Measurements from ENCODE around the gene MAPK8IP2.
"Not testable (repeated sequence)": the region's sequence is repeated elsewhere in the genome, so short reads cannot be mapped to it uniquely, and the experiment has no call there.

The MAPK8IP2 gene

DNA sequence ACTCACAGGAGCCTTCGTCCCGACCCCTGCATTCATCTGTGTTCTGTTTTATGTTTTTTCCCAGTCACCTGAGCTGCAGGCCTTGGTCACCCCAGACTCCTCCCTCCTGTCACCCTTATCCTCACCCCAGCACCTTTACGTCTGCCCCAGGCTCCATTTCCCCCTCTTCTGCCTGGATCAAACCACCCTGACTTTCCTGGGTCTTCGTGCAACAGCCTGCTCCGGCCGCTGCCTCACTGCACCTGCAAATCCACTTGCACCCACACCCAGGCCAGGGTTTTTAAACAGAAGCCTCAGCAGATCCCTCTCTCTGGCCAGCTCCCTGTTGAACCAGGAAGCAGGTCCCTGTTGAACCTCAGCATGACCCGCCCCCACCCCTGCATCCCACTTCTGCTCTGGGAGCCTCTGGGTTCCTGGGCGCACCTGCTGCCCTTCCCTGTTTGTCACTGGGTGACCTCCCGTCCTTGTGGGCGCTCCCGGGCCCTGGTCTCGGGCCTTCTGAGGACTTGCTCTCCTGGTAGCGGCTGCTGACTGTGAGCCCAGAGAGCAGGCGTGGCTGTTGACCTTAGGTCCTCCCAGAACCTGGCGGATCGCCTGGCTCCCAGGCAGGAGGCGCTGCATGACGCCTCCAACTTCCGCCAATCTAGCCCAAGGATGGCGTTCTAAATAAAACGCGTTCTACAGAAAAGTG is 12.8 kb downstream of the MAPK8IP2 start:
- Mint-ChIP-seq H3K4me1 (peaks cover 13% of the 10 kb centered on the region), H3K4me3 (no peak overlapping the region), H3K9me3 (no peaks in the 10 kb centered on the region), H3K27ac (no peak overlapping the region), H3K36me3 (no peaks in the 10 kb centered on the region), H3K27me3 (no peaks in the 10 kb centered on the region)

DNA sequence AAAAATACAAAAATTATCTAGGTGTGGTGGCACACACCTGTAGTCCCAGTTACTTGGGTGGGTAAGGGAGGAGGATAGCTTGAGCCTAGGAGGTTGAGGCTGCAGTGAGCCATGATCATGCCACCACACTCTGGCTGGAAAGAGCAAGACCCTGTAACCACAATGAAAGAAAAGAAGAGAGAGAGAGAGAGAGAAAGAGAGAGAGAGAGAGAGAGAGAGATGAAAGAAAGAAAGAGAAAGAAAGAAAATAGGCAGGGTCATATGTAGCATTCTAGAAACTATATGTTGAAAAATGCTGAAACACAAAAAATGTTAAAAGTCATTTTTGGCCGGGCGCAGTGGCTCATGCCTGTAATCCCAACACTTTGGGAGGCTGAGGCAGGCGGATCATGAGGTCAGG is 13.7 kb downstream of the MAPK8IP2 start:
- H3K9me3 Mint-ChIP-seq, H3K27me3 Mint-ChIP-seq, H3K4me3 Mint-ChIP-seq, H3K36me3 Mint-ChIP-seq: not testable (repeated sequence)
- H3K4me1 Mint-ChIP-seq, result peaks cover 13% of the 10 kb centered on the region
- H3K27ac Mint-ChIP-seq, result peak overlapping the region; percentile 23

DNA sequence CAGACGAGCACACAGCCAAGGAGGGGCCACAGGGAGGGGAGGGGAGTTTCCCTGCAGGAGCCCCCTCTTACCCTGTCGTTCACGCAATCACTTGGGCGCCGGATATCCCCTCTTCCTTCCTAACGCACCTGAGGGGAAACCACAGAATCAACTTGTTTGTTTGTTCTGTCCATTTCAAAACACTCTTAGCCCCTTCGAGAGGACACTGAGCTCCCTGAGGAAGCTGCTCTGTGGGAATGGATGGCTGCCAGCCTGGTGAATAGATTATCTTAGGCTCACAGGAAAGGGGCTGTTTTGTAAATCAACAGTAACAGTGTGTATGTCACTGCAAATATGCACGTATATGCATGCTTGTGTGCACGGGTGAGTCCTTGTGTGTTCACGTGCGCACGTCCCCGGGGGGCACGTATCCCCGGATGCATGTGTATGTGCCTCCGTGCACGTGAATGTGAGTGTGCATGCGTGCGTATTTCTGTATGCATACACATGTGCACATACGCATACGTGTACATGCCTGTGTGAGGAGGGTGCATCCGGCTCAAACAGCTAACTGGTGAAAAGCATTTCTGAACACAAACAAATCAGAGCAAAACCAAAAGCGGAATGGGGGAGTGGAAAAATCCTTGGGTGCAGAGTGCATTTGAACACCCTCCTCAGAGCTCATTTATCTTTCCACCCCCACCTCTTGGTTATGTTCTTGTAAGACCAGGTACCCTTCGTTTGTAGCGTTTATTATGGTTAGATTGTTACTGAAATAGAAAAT is 20.2 kb downstream of the MAPK8IP2 start:
- H3K9me3 Mint-ChIP-seq, result no peaks in the 10 kb centered on the region
- no peaks in the 10 kb centered on the region for H3K27me3 Mint-ChIP-seq
- H3K4me1 Mint-ChIP-seq, result peaks cover 33% of the 10 kb centered on the region
- peak overlapping the region; percentile 95 for H3K27ac Mint-ChIP-seq
- peak overlapping the region; percentile 92 for H3K4me3 Mint-ChIP-seq
- H3K36me3 Mint-ChIP-seq, result no peaks in the 10 kb centered on the region

DNA sequence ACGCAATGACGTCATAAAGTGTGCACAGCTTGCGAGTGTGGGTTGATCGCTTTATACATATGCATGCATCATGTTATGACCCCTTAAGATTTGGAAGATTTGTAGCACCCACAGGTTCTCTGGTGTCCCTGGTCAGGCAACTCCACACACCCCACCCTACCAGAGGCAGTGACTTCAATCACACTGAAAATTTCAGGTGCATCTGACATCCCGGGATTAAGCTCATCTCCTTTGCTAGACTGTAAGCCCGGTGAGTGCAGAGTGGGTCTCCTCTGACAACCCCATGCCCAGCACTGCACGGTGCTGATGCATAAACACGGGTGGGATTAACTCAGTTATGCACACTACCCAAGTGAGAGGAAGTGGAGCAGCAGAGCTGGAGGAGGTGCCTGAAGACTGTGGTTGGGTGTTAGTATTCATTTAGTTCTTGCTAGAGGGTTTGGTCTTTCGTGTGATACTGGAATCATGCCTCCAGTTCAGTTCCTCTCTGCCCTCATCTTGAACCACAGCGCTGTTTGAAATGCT is 20.8 kb downstream of the MAPK8IP2 start:
- Mint-ChIP-seq H3K27me3 (no peaks in the 10 kb centered on the region), H3K9me3 (no peaks in the 10 kb centered on the region), H3K27ac (peak overlapping the region; percentile 95), H3K4me3 (peak overlapping the region; percentile 92), H3K36me3 (no peaks in the 10 kb centered on the region), H3K4me1 (peaks cover 34% of the 10 kb centered on the region)

DNA sequence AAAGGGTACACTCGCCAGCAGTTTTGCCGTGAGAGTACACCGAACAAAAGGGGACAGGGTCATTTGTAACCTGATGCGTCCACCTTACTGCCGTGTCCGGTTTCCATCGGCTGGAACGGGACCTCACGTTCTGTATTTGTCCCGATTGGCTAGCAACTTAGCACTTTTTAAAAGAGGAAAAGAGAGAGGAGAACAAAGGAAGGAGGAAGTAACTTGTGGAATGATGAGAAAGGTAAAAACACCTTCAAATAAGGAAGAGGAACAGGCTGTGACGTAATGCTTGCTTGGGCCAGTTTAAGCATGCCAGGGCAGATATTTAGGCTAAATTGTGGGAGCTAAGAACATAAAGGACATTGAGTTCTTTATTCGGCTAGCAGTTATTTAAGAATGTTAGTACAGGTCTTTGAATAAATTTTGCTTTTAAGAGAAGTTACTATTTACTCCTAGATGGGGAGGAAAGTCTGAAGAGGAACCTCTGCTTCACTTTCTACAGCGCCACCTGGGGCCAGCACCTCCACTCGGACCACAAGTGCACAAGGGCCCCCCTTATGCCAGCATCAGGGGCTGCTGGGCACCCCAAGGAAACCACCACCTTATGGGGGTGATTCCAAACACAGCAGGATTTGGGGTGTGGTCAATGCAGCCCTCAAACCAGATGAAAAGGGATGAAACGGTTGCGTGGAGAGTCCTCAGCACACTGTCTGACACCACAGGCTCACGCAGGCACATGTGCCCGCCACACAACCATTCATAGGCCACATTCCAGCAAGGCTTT is 21.5 kb downstream of the MAPK8IP2 start:
- Mint-ChIP-seq H3K27ac (peak overlapping the region; percentile 95), H3K4me3 (peak overlapping the region; percentile 92), H3K27me3 (no peaks in the 10 kb centered on the region), H3K4me1 (peaks cover 37% of the 10 kb centered on the region), H3K36me3 (no peaks in the 10 kb centered on the region), H3K9me3 (no peaks in the 10 kb centered on the region)

DNA sequence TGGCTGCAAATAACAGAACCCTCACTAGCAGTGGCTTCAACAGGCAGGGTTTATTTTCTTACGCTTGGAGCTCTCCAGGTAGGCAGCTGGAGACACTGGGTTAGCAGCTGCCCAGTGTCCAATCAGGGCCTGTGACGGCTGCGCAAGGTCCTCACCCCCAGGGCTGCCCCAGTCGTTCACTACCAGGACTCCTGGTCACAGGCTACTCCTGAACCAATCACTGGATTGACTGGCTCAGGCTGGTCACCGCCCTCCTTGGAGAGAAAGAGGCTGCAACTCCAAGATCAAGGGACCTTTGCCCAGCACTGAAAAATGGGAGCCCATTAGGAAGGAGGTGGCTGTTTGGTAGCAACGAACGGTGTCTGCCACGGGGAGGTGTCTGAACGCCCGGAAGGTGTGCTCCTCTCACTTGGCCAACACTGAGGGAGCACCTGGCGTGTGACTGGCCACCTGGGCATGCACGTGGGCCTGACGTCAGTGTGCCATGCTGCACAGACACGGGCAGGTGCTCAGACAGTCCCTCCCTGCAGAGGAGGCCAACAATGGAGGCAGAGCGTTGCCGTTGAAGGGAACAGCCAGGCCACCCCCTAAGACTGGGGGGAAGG is 22.2 kb downstream of the MAPK8IP2 start:
- Mint-ChIP-seq H3K9me3 (no peaks in the 10 kb centered on the region), H3K4me3 (no peak overlapping the region), H3K36me3 (no peaks in the 10 kb centered on the region), H3K27ac (no peak overlapping the region), H3K27me3 (no peaks in the 10 kb centered on the region), H3K4me1 (peaks cover 37% of the 10 kb centered on the region)

DNA sequence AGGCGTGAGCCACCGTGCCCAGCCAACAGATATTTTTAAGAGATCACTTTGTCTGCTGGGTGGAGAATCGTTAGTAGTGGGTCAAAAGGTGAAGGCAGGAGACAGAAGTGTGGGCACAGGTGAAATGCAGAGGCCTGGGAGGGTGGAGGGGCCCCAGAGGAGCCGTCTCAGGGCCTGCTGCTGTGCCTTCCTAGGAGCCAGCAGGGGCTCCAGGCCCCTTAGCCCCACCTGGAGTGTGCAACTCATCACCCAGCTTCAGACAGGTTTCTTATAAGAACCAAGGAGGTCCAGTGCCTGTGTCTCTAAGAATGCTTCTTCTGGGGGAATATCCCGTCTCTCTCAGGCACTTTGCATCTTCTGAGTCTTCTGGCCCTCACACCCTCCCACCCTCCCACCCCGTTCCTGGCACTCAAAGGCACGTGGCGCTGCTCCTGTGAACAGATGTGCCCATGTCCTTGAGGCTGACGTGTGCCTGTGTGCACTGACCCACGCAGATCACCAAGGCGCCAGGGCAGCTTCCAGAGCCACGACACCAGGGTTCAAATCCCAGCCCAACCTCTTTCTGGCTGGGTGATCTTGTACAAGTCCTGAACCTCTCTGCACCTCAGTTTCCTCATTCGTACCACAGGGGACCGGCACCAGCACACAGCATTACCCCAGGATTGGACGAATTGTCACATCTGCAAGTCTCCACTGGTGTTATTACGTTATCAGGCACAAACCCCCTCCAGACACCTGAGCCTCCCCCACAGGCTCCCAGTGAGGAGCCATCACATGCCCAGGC is 23.9 kb downstream of the MAPK8IP2 start:
- Mint-ChIP-seq H3K4me3 (no peak overlapping the region), H3K9me3 (no peaks in the 10 kb centered on the region), H3K4me1 (peaks cover 48% of the 10 kb centered on the region), H3K27ac (no peak overlapping the region), H3K36me3 (no peaks in the 10 kb centered on the region), H3K27me3 (no peaks in the 10 kb centered on the region)

DNA sequence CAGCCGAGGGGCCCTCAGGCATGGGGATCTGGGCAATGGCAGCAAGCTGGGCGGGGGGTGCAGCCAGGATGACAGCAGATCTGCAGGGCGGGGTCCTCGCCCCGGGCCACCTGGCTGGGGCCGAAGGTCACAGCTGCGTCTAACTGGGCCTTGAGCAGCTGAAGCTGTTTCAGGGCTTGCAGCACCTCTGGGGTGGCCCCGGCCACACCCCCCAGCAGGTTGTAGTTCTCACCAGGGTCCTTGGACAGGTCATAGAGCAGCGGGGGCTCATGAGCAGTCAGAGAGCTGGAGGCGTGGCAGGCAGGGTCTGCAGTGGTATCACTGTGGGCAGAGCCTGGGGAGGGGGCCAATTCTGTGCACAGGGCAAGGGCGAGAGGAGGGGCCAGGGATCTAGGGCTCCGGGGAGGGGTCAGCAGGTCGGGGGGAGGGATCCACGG is 24.6 kb downstream of the MAPK8IP2 start:
- Mint-ChIP-seq H3K4me1 (peaks cover 49% of the 10 kb centered on the region), H3K4me3 (no peak overlapping the region), H3K27ac (no peak overlapping the region)

DNA sequence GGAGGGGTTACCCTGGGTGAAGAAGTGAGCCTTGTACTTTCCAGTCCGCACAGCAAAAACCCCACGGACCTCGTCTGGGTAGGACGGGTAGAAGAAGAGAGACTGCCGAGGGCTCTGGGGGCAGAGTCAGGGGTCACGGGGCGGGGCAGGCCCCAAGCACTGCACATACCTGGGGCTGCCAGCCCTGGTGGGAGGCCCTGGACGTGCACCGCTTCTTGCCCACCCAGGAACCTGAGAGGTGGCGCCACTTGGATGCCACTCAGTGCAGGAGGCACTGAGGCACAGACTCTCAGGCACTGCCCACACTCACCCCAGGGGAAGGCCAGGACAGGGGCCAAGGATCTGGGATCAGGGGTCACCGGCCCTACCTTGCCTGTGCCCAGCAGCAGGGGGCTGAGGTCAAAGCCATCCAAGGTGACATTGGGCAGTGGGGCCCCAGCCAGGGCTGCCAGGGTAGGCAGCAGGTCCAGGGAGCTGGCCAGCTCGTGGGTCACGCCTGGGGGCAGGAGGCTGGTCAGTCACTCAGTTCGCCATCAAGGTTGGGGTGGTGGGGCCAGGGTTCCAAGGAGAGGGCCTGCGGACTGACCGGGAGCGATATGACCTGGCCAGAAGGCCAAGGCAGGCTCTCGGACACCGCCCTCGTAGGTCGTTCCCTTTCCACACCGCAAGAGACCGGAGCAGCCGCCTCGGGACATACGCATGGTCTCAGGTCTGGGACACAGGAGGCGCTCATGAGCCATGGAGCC is 25.1 kb downstream of the MAPK8IP2 start:
- Mint-ChIP-seq H3K4me3 (no peak overlapping the region), H3K9me3 (no peaks in the 10 kb centered on the region), H3K4me1 (peaks cover 48% of the 10 kb centered on the region), H3K36me3 (no peaks in the 10 kb centered on the region), H3K27ac (no peak overlapping the region), H3K27me3 (no peaks in the 10 kb centered on the region)

More for the DNA sequence above, 24.6 kb downstream of the MAPK8IP2 start:
- Mint-ChIP-seq H3K27me3 (no peaks in the 10 kb centered on the region), H3K36me3 (no peaks in the 10 kb centered on the region), H3K9me3 (no peaks in the 10 kb centered on the region)

DNA sequence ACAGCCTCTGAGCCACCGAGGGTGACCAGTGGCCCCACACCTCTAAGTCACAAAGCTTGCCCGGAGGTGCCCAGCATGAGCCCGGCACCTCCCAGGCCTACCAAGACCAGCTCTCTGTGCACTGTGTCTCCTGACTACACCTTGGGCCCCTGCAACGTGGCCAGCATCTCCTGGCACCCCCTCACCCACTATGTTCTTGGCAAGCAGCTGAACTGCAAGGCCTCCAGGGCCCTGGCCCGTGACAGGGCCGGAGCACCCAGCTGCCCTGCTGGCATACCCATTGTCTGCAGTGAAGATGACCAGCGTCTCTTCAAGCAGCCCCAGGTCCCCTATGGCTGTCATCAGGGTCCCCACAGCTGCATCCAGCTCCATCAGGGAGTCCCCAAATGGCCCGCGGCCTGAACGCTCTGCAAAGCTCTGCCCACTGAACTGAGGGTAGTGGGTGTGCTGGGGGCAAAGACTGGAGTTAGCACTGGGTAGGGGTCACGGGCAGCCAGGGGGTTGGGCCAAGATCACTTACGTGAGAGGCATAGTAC is 25.8 kb downstream of the MAPK8IP2 start:
- H3K9me3 Mint-ChIP-seq, result no peaks in the 10 kb centered on the region
- H3K27ac Mint-ChIP-seq, result peak overlapping the region; percentile 17
- H3K27me3 Mint-ChIP-seq, result no peaks in the 10 kb centered on the region
- no peaks in the 10 kb centered on the region for H3K36me3 Mint-ChIP-seq
- peaks cover 42% of the 10 kb centered on the region for H3K4me1 Mint-ChIP-seq
- peak overlapping the region; percentile 74 for H3K4me3 Mint-ChIP-seq

DNA sequence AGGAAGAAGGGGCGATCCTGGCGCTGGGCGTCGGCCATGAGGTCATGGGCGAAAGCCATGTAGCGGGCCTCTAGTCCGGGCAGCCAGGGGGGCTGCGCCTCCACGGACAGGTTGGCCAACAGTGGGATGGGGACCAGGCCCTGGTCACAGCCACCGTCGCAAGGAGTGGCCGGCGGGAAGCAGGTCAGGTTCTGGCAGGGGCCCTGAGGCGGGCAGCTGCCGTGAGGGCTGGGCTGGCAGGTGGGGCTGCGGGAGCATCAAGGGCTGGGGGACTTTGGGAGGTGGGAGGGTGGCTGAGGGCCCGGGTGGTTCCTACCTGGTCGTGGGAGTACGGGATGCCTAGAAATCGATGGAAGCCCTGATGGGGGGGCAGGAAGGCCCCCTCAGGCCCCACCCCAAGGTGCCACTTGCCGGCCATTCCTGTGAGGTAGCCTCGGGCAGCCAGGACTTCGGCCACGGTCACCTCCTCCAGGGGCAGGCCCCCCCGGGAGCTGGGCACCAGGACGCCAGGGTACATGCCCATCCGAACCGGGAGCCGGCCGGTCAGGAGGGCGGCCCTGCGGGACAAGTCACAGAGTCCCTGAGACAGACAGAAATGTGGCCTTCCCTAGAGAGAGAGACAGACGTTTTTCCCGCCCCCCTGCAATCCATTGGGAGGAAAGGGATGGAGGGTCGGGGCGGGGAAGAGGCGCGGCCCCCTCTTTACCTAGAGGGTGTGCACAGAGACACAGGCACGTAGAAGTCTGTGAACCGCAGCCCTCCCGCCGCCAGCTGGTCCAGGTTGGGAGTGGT is 26.5 kb downstream of the MAPK8IP2 start:
- peak overlapping the region; percentile 81 for H3K4me3 Mint-ChIP-seq
- no peaks in the 10 kb centered on the region for H3K36me3 Mint-ChIP-seq
- peaks cover 35% of the 10 kb centered on the region for H3K4me1 Mint-ChIP-seq
- peak overlapping the region; percentile 68 for H3K27ac Mint-ChIP-seq
- no peaks in the 10 kb centered on the region for H3K27me3 Mint-ChIP-seq
- H3K9me3 Mint-ChIP-seq, result no peaks in the 10 kb centered on the region

DNA sequence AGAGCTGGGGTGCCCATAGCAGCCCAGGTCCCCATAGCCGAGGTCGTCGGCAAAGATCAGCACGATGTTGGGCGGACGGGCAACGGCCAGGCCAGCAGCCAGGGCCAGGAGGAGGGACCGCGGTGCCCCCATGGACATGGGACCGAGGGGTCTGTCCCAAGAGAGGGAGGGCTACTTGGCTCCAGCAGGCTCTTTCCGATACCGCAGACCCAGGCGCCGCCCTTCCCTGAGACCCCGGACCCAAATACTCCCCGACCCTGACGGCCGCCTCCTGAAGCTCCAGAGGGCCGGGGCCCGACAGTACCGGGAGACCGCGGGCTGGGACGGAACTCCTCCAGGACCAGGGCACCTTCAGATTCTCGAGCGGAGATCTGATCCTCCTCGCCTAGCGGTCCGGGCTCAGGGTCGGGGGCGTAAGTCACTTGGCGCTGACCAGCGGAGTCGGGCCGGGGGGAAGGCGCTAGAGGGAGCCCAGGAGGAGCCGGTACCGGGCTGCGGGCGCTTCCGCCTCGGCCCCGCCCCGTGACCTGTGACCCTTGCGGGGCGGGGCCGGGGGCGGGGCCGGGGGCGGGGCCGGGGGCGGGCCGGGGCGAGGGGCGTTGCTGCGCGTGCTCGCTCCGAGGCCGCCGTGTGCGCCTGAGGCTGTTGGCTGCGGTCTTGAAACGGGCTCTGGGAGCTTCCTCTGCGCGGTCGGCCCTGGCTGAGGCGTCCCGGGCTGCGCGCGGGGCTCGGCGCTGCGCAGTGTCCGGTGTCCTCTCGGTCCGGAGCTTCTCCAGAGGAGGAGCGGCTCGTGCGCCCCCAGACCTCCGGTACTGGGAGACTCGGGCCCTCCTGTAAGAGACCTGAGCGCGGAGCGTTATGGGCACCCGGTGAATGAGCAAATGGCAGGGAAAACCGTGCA is 27.3 kb downstream of the MAPK8IP2 start, which contains the start of gene ARSA:
ARSA (minus strand) TSS at position 511 of the 901 bp plus-strand sequence; CDS start at position 138, 373 bp downstream.
- Mint-ChIP-seq H3K27ac (peak within 1 kb of the TSS; percentile 85), H3K4me1 (peaks cover 27% of the 10 kb centered on the region), H3K36me3 (no peaks in the 10 kb centered on the region), H3K9me3 (no peaks in the 10 kb centered on the region), H3K27me3 (no peaks in the 10 kb centered on the region), H3K4me3 (peak within 1 kb of the TSS; percentile 92)

Measured in activated naive CD4-positive, alpha-beta T cell treated with anti-CD3 and anti-CD28 coated beads, Interleukin-2, amount 50 U/mL, for 24 hours (primary cell).